Measurements from ENCODE around the gene GRAMD1B. TPM values are rescaled to one million over a fixed set of nuclear protein-coding genes. Genes with fewer than 3 reads are reported as not detected.
"Not testable (repeated sequence)": the region's sequence is repeated elsewhere in the genome, so short reads cannot be mapped to it uniquely, and the experiment has no call there.

The GRAMD1B gene
- polyA plus RNA-seq, 3 donors = 11.9 to 15.3 (median 12.8) TPM

DNA sequence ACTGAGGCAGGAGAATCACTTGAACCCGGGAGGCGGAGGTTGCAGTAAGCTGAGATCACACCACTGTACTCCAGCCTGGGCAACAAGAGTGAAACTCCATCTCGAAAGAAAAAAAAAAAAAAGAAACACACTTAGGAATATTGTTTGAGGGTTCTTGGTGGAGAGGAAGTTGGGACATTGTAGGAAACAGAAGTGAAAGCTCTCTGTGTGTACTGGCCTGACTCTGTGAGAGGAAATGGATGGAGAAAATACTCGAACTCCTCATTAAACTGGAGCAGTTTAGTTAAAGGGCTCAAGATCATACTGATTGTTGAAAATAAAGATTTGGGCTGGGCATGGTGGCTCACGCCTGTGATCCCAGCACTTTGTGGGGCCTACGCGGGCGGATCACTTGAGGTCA lies 35.6 kb downstream of the GRAMD1B start:
- not testable (repeated sequence) for DNase-seq (ENCODE audit: extremely low read depth in 1 of 11, low read depth in 9 of 11, low spot score in 4 of 11)

GRCh38 chr11:123466172-123466571 lies 36.1 kb downstream of the GRAMD1B start:
- not testable (repeated sequence) for DNase-seq (ENCODE audit: extremely low read depth in 1 of 11, low read depth in 9 of 11, low spot score in 4 of 11)

DNA sequence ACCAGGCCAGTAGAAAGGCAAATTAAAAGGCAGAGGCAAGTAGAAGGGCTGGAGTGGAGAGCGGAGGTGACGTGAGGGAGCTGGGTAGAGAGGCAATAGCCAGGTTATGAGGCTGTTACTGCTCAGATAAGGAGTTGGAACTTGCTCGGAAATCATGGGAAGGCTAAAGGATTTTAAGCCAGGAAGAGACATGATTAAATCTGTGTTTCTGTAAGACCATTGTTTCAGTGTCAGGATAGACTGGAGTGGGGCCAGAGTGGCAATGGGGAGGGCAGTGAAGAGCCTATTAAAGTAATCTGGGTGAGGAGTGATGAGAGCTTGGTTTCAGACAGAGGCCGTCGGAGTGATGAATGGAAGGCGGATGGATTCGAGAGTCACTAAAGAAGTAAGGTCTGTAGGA lies 39.0 kb downstream of the GRAMD1B start:
- no peak for DNase-seq (ENCODE audit: extremely low read depth in 1 of 11, low read depth in 9 of 11, low spot score in 4 of 11)

- DNase-seq (ENCODE audit: extremely low read depth in 1 of 11, low read depth in 9 of 11, low spot score in 4 of 11) = no peak
Measured at GRCh38 chr11:123469586-123469985, 39.5 kb downstream of the GRAMD1B start.

DNA sequence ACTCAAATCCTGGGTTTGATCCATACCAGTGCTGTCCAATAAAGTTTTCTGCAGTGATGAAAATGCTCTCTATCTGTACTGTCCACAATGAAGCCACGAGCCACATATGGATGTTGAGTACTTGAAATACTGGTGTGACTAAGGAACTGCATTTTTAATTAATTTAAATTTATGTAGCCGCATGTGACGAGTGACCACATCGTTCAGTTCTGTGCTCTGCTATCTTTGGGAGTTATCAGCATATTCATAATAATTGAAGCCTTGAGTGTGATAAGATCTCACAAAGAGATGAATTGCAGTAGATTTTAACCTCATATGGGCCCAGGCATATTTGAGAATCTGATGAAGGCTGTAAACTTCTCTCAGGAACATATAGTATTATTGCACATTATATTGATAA lies 40.8 kb downstream of the GRAMD1B start:
- DNase-seq (ENCODE audit: extremely low read depth in 1 of 11, low read depth in 9 of 11, low spot score in 4 of 11) = no peak

DNA sequence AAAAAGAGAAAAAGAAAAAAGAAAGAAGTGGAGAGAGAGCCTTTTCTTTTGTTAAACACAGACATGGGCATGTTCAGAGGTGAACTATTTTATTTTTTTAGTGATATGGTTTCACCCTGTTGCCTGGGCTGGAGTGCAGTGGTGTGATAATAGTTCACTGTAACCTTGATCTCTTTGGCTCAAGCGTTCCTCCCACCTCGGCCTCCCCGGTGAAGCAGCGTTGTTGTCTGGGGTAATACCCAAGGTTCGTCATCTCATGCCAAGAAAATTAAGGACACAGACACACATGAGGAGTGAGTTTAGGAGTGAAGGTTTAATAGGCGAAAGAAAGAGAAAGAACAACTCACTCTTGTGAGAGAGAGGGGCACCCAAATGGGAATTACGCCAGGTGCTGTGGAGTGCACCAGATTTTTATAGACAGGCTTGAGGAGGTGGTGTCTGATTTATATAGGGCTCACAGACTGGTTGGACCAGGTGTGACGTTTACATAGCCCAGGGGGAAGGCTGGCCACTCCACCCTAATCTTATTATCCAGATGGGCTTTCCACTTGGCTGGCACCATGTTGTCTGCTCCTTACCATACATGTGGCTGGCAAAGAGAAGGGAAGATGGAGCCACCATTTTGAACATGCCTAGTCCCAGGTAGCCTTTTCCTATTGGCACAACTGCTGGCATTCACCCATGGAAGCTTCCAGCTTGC lies 42.3 kb downstream of the GRAMD1B start:
- DNase-seq (ENCODE audit: extremely low read depth in 1 of 11, low read depth in 9 of 11, low spot score in 4 of 11) = no peak

GRCh38 chr11:123473941-123474677 lies 44.0 kb downstream of the GRAMD1B start:
- DNase-seq (ENCODE audit: extremely low read depth in 1 of 11, low read depth in 9 of 11, low spot score in 4 of 11) = no peak

DNA sequence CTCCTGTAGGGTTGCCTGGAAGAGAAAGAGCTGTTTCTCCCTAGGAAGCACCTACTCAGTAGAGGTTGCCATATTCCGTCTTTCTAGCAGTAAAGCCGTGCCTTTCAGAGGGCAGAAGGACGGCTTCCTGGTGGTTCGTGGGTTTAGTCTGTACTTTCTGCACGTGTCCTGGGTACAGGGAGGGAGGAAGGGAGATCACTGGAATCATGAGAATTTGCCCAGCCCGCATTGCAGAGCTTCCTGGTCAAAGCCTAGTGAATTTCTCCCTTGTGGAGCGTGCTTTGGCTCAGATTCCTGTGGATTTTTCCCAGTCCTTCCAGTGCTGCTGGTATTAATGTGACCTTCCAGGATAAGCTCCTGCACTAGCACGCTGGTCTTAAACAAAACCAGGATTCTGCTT lies 44.9 kb downstream of the GRAMD1B start:
- no peak for DNase-seq (ENCODE audit: extremely low read depth in 1 of 11, low read depth in 9 of 11, low spot score in 4 of 11)

GRCh38 chr11:123475469-123475868 lies 45.4 kb downstream of the GRAMD1B start:
- DNase-seq (ENCODE audit: extremely low read depth in 1 of 11, low read depth in 9 of 11, low spot score in 4 of 11) = peak in 8 of 11 donors; percentile 17 to 33 (median 23)

DNA sequence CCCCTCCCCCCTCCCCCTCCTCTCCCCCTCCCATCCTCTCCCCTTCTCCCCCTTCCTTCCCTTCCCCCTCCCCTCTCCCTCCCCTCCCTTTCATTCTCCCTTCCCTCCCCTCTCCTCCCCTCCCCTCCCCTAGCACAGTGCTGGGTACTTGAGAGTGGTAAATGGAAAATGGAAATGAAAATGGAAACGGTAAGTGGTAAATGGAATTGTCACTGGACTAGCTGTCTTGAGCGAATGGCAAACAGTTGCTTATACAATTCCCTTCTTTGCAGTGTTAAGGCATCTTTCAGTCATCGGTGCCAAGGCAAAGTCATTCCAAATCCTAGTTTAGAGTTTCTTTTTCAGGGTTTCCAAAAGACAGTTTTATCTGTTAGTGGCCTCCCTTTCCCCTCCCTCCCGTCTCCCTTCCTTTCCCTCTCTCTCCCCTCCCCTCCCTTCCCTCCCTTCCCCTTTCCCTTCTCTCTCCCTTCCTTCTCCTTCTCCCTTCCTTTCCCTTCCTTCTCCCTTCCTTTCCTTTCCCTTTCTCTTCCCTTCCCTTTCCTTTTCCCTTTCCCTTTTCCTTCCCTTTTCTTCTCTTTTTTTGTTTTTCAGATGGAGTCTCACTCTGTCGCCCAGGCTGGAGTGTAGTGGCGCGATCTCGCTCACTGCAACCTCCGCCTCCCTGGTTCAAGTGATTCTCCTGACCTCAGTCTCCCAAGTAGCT lies 47.3 kb downstream of the GRAMD1B start:
- no peak for DNase-seq (ENCODE audit: extremely low read depth in 1 of 11, low read depth in 9 of 11, low spot score in 4 of 11)

GRCh38 chr11:123478352-123478987 lies 48.4 kb downstream of the GRAMD1B start:
- DNase-seq (ENCODE audit: extremely low read depth in 1 of 11, low read depth in 9 of 11, low spot score in 4 of 11) = peak; percentile 46 to 74 (median 67)

GRCh38 chr11:123479048-123479837 lies 49.2 kb downstream of the GRAMD1B start:
- DNase-seq (ENCODE audit: extremely low read depth in 1 of 11, low read depth in 9 of 11, low spot score in 4 of 11) = no peak

GRCh38 chr11:123480290-123480815 lies 50.3 kb downstream of the GRAMD1B start:
- no peak for DNase-seq (ENCODE audit: extremely low read depth in 1 of 11, low read depth in 9 of 11, low spot score in 4 of 11)

GRCh38 chr11:123480882-123481281 lies 50.8 kb downstream of the GRAMD1B start:
- DNase-seq (ENCODE audit: extremely low read depth in 1 of 11, low read depth in 9 of 11, low spot score in 4 of 11) = no peak

- no peak for DNase-seq (ENCODE audit: extremely low read depth in 1 of 11, low read depth in 9 of 11, low spot score in 4 of 11)
Measured at GRCh38 chr11:123481640-123482039, 51.6 kb downstream of the GRAMD1B start.

DNA sequence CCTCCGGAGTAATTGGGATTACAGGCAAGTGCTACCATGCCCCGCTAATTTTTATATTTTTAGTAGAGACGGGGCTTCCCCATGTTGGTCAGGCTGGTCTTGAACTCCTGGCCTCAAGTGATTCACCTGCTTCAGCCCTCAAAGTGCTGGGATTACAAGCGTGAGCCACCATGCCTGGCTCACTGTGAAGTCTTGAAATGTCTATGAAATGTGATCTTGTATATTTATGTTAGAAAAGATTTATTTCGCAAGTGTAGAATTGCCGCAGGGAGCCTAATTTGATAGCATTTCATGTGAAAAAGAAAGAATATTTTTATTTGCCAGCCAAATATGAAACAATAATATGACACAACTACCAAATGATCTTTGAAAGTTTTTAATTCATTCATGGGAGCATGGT lies 52.1 kb downstream of the GRAMD1B start:
- no peak for DNase-seq (ENCODE audit: extremely low read depth in 1 of 11, low read depth in 9 of 11, low spot score in 4 of 11)

- DNase-seq (ENCODE audit: extremely low read depth in 1 of 11, low read depth in 9 of 11, low spot score in 4 of 11) = no peak
Measured at GRCh38 chr11:123483058-123483457, 53.0 kb downstream of the GRAMD1B start.

DNA sequence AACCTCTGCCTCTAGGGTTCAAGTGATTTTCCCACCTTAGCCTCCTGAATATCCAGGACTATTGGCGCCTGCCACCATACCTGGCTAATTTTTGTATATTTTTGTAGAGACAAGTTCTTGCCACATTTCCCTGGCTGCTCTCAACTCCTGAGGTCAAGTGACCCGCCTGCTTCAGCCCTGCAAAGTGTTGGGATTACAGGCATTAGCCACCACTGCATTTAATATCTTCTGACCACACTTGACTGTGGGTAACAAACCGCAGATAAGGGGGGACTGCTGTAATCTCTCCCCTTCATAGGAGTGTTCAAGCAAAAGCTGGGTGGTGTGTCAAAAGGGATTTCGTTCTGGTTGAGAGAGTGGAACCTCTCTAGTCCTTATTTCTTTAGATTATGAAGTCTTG lies 53.4 kb downstream of the GRAMD1B start:
- DNase-seq (ENCODE audit: extremely low read depth in 1 of 11, low read depth in 9 of 11, low spot score in 4 of 11) = no peak

GRCh38 chr11:123484448-123484847 lies 54.4 kb downstream of the GRAMD1B start:
- no peak for DNase-seq (ENCODE audit: extremely low read depth in 1 of 11, low read depth in 9 of 11, low spot score in 4 of 11)

Data from renal cortex interstitium (tissue), 11 donors.